Esophagus (tissue), 2 donors: ENCODE data around the gene IRF5. TPM values are rescaled to one million over a fixed set of nuclear protein-coding genes. Genes with fewer than 3 reads are reported as not detected.

Experiments used
- H3K27ac ChIP-seq, 2 donors: one replicate each; pipeline ENCODE4 v1.5.1; 2013; ENCODE audit warnings: low read depth in 2 of 2, mild to moderate bottlenecking in 2 of 2, inconsistent platforms in 1 of 2, low read length in 1 of 2, moderate library complexity in 1 of 2
- H3K27me3 ChIP-seq, 2 donors: one replicate each; pipeline ENCODE4 v1.6.1; 2013; ENCODE audit warnings: low read length in 2 of 2, control low read depth in 1 of 2, mild to moderate bottlenecking in 1 of 2; ENCODE audit not compliant: insufficient read depth in 2 of 2, control insufficient read depth in 1 of 2
- H3K36me3 ChIP-seq, 2 donors: one replicate each; pipeline ENCODE4 v1.6.1; 2013; ENCODE audit warnings: low read length in 1 of 2; ENCODE audit not compliant: control insufficient read depth in 2 of 2, insufficient read depth in 2 of 2
- H3K4me1 ChIP-seq, 2 donors: one replicate each; pipeline ENCODE4 v1.6.1; 2013; ENCODE audit warnings: low read length in 1 of 2; ENCODE audit not compliant: control insufficient read depth in 2 of 2, insufficient read depth in 2 of 2
- H3K4me3 ChIP-seq, 2 donors: one replicate each; pipeline ENCODE4 v1.5.1; 2013; ENCODE audit warnings: low read length in 2 of 2, mild to moderate bottlenecking in 2 of 2, low read depth in 1 of 2, moderate library complexity in 1 of 2
- H3K9me3 ChIP-seq, 2 donors: one replicate each; pipeline ENCODE4 v1.6.1; 2013; ENCODE audit warnings: mild to moderate bottlenecking in 2 of 2, low read depth in 1 of 2, low read length in 1 of 2, moderate library complexity in 1 of 2; ENCODE audit not compliant: control insufficient read depth in 2 of 2, insufficient read depth in 1 of 2
- WGBS, 2 donors: extraction: QIAGEN DNeasy Blood & Tissue Kit; methylation state at CpG; one replicate each; pipeline ENCODE4 v1.1.7; 2013; 5-methylcytosine and 5-hydroxymethylcytosine counted together
- polyA plus RNA-seq, 2 donors: library from polyadenylated mRNA; stranded (reverse); fragments of 200-250 nt; gene quantifications; one replicate each; pipeline ENCODE4 v1.2.3, GENCODE V29; 2013
- donor health status: healthy with polysubstance abuse.
- donor health status: Bipolar disorder and iron deficiency.

The IRF5 gene
- polyA plus RNA-seq, 2 donors = 10.6 to 14.5 TPM

DNA sequence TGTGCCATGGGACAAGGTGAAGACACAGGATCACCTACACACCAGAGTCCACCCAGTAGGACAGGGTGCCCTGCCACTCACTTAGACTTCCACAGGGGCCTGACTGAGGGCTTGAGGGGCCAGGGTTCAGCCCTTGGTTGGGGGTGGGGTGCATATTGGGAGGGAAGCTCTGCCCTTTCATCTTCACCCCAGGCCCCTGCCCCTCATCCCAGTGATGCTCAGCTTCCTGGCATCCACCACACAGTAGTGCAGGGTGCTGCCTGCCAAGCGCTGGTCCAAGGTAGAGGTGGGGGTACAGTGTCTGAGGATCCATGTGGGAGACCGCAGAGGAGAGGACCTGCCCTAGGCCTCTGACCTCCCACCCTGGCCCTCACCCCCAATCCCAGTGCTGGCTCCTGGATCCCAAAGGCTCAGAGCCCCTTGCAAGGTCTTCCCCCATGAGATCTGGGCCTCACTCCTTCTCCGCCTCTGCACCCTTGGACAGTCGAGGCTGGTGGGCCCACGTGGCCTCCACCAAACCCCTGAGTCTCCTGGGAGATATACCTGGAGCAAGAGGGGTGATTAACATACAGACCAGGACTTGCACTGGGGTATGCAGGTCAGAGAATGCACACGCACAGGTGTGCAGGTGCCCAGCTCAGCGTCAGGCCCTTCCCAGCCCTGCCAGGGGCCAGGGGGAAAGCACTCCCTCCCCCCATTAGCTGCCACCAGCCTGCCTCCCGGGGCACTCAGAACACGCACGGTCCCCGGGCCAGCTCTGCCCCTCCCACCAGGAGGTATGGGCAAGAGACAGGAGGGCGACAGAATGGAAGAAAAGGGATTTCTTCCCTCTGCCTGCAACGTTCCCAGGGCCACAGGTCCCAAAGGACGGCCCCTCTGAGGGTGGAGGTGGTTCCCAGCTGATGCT lies 8.6 kb upstream of the IRF5 start:
- Histone ChIP-seq H3K4me1 (no peaks in the 10 kb centered on the region), H3K36me3 (no peaks in the 10 kb centered on the region), H3K27me3 (no peaks in the 10 kb centered on the region), H3K9me3 (no peaks in the 10 kb centered on the region), H3K27ac (no peak overlapping the region), H3K4me3 (no peak overlapping the region)
- 79 to 84% methylated on average over 14 of the region's 14 CpGs for WGBS, 2 donors

DNA sequence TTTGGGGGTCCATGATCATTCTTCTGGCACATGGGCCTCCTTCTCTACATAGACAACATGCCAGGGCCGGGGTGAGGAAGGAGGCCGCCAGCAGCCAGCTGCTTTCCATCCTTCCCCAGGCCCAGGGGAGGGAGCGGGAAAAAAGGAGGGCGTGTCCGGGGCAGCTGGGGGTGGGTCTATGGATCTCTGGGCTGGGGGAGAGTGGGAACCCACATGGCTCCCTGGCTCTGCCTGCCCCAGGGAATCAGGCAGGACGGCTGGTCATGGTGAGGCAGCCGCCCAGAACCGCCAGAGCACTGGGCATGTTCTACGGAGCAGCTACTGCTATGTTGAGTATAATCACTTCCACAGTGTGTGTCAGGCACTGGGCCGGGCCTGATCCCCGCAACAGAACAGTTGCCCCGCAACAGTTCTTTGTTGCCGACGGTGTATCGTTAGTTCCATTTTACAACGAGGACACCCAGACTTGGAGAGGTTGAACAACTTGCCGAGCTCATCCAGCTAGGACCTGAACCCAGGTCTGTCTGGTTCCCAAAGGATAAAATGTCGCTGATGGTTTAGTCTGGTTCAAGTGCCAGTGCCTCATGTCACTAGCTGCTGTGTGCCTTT lies 6.4 kb upstream of the IRF5 start:
- no peaks in the 10 kb centered on the region for H3K27me3 ChIP-seq
- 93 to 94% methylated on average over 18 of the region's 18 CpGs for WGBS, 2 donors
- H3K27ac ChIP-seq = no peak overlapping the region

DNA sequence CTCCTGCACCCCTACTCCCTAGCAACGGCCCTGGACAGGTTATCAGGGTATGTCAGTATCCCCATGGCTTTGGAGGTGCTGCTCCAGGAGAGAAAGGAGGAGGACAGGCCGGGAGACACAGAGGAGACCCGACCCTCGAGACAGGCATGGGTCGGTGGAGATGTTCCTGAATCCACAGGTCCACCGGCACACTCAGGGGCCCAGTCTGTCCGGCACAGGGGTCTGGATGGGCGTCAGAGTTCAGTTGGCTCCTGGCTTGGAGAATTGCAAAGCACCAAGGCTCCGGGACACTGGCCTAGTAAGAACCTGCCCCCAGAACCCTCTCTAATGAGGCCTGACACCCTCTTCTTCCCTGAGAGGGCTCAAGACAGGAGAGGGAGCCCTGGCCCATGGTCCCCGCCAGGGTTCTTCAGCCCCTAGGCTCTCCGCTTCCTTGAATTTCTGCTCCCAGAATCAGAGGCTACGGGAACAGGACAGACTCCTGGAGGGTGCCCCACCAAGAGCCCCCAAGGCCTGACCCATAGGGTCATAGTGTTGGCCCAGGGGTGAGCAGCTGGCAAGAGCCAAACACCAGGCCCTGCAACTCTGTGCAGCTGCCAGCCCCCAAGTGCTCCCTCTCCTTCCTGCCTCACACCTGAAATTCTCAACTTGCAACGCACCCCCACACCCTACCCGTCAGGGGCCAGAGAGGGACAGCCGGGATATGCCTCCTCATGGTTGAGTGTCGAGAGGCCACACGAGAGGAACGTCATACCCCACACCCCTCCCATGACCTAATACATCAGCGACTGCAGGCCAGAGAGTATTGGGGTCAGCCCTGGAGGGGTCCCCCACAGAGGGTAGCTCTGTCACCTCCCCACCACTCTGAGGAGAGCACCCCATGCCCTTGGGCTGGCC lies 5.5 kb upstream of the IRF5 start:
- Histone ChIP-seq H3K4me1 (no peaks in the 10 kb centered on the region), H3K36me3 (no peaks in the 10 kb centered on the region), H3K27me3 (no peaks in the 10 kb centered on the region), H3K9me3 (no peaks in the 10 kb centered on the region), H3K27ac (no peak overlapping the region), H3K4me3 (no peak overlapping the region)
- WGBS, 2 donors = 89 to 92% methylated on average over 19 of the region's 19 CpGs

More for the DNA sequence above, 6.4 kb upstream of the IRF5 start:
- no peaks in the 10 kb centered on the region for H3K4me1 ChIP-seq
- H3K9me3 ChIP-seq = no peaks in the 10 kb centered on the region
- H3K4me3 ChIP-seq = no peak overlapping the region
- H3K36me3 ChIP-seq = no peaks in the 10 kb centered on the region

DNA sequence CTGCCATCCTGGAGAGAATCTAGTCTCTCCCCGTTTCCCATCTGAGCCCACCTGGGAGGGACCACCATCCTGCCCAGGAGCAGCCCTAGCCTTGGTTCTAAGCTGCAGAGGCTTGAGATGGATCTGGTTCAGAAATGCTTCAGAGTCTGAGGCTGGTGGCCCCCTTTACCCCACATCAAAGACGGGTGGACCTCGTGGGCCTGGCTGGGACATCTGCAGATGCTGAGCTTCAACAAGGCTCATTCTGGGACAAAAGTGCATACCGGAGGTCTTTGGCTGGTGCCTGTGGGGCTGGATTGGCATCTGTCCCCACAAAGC lies 4.9 kb upstream of the IRF5 start:
- Histone ChIP-seq H3K36me3 (no peaks in the 10 kb centered on the region), H3K27ac (no peak overlapping the region), H3K4me3 (no peak overlapping the region), H3K9me3 (no peaks in the 10 kb centered on the region), H3K4me1 (peaks cover 0 to 4% of the 10 kb centered on the region in 2 donors), H3K27me3 (no peaks in the 10 kb centered on the region)
- WGBS, 2 donors = 79 to 82% methylated on average over 4 of the region's 4 CpGs

DNA sequence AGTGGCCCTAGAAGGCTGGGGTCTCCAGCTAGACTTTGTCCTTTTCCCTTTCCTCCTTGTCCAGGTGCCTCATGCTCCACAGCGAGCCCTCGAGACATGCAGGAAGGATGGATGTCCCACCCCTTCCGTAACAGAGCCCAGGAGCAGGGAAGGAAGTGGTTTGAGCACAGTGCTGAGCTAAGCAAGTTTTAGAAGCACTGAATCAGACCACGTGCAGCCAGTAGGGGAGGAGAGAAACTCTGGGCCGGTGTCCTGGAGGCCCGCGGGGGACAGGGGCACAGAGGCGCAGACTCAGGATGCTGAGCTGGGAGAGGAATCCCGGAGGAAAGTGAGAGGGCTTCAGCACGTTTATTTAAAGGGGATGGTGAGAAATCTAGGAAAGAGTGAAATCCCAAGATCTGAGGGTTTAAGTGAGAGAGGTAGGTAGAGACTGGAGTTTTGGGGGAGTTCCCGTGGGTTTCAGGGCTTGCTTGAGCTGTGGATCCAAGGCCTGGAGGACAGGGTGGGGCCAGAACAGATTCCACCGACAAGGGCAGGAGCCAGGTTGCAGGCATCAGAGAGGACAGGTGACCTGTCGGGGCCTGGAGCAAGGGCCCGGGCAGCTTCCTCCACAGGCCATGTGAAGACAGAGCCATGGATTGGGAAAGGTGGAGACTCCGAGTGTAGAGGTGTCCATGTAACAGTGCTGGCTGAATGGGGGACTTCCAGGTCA lies 4.4 kb upstream of the IRF5 start:
- WGBS, 2 donors = 50 to 51% methylated on average over 15 of the region's 15 CpGs
- no peaks in the 10 kb centered on the region for H3K9me3 ChIP-seq
- no peak overlapping the region for H3K27ac ChIP-seq
- no peaks in the 10 kb centered on the region for H3K36me3 ChIP-seq
- no peaks in the 10 kb centered on the region for H3K27me3 ChIP-seq
- peaks cover 0 to 4% of the 10 kb centered on the region in 2 donors for H3K4me1 ChIP-seq
- H3K4me3 ChIP-seq = no peak overlapping the region

DNA sequence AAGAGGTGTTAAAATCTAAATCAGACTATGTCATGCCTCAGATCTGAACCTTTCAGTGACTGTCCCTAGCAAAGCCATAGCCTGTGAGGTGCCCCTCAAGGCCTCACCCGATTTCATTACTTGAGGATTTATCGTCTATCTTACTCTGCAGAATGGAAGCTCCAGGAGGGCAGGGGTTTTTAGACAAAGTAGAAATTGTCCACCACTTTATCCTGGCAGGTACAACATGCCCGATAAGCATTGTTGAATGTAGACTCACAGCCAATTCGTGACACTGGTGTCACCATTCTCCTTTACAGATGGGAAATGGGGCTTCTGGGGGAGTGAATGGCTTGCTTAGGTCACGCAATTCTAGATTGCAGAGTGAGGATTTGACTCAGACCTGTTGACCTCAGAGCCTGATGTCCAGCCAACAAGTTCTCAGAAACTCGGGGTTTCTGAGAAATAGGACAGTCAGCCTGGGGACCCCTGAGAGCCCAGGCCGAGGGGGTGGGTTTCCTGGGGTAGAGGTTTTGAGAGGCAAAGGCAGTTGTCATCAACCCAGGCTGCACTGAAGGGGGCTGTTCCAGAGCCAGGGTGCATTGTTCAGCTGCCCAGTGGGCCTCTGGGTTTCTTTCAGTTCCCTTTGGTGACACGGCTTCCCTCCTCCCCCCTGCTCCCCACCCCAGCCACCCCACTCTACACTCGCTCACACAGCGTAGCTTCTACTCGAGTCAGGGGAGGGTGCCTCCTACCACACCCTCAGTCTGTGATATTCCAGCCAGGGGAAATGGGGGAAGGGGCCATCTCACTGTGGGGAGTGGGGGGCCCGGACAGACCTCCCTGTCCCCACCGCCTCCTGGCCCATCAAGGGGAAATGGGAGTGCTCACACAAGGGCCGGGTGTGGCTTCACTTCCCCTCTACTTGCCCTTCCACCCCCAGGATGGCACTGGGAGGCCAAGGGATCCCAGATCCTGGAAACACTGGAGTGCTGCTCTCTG lies 3.1 kb upstream of the IRF5 start:
- Histone ChIP-seq H3K4me3 (no peak overlapping the region), H3K27me3 (no peaks in the 10 kb centered on the region), H3K4me1 (peaks cover 2 to 4% of the 10 kb centered on the region in 2 donors), H3K36me3 (no peaks in the 10 kb centered on the region), H3K9me3 (no peaks in the 10 kb centered on the region), H3K27ac (no peak overlapping the region)
- WGBS, 2 donors = 71 to 79% methylated on average over 14 of the region's 14 CpGs

DNA sequence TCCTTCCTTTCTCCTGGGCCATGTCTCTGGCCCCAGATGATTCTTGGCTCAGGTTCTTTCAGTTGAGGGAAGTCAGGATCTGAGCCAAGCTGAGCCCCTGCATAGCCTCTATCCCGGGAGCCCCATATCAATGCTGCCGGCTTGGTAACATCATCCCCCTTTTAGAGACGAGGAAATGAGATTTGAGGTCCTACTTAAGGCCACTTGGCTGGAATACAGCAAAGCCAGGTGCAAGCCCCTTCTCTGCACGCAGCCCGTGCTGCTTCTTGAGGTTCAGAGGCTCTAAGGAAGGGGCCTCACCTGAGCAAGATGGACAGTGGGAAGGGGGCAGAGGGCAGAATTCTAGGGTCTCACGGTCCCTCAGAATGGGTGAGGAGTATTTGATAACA lies 2.4 kb upstream of the IRF5 start:
- no peaks in the 10 kb centered on the region for H3K27me3 ChIP-seq
- H3K4me3 ChIP-seq = no peak overlapping the region
- H3K9me3 ChIP-seq = no peaks in the 10 kb centered on the region
- no peak overlapping the region for H3K27ac ChIP-seq
- WGBS, 2 donors = 63 to 74% methylated on average over 6 of the region's 6 CpGs
- no peaks in the 10 kb centered on the region for H3K36me3 ChIP-seq
- peaks cover 2 to 7% of the 10 kb centered on the region in 2 donors for H3K4me1 ChIP-seq

DNA sequence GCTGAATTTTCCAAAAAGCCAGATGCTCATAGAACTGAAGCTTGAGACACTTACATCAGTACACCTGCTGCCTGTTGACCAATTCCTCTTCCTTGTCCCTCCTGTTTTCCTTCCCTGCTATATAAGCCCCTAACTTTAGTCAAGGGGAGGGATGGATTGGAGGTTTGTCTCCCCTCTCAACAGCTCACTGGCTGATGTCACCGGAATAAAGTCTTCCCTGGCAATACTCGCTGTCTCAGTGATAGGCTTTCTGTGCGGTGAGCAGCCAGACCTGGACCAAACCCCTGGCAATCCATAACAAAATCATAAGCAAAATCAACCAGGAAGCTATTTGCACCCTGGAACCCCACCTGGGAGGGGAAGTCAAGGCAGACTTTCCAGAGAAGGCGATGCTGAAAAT lies 929 bp upstream of the IRF5 start:
- Histone ChIP-seq H3K27me3 (no peaks in the 10 kb centered on the region), H3K36me3 (no peaks in the 10 kb centered on the region), H3K4me1 (peaks cover 4 to 16% of the 10 kb centered on the region in 2 donors), H3K27ac (no peak overlapping the region), H3K9me3 (no peaks in the 10 kb centered on the region), H3K4me3 (no peak overlapping the region)
- 88 to 89% methylated on average over 4 of the region's 4 CpGs for WGBS, 2 donors
